K562 (cell line): ENCODE measurements around the gene TAS2R41. TPM values are rescaled to one million over a fixed set of nuclear protein-coding genes. Genes with fewer than 3 reads are reported as not detected.
A peak's percentile ranks its signal among the peaks of the same experiment; 100 is the strongest.

Experiments used
- BHLHE40 ChIP-seq: IDR thresholded peaks from 2 replicates; pipeline ENCODE4 v1.6.1; 2011; ENCODE audit warnings: low read length, improper control_type of control experiment
- CLOCK ChIP-seq: fragments of 250-450 bp; sonication (Bioruptor Pico); IDR thresholded peaks from 2 replicates; pipeline ENCODE4 v1.4.0; 2020; ENCODE audit warnings: mild to moderate bottlenecking, moderate library complexity, borderline replicate concordance
- EHMT2 ChIP-seq: fragments of 450-650 bp; IDR thresholded peaks from 2 replicates; pipeline ENCODE4 v1.6.1; 2018; ENCODE audit warnings: antibody characterized with exemption
- FOXJ2 ChIP-seq: fragments of 200-800 bp; sonication (Bioruptor generic); IDR thresholded peaks from 2 replicates; pipeline ENCODE4 v1.6.1; 2016; ENCODE audit warnings: missing genetic modification characterization, missing compliant biosample characterization
- GATAD2A ChIP-seq: fragments of 450-650 bp; IDR thresholded peaks from 2 replicates; pipeline ENCODE4 v1.6.1; 2017
- ILK ChIP-seq: fragments of 450-650 bp; IDR thresholded peaks from 2 replicates; pipeline ENCODE4 v1.6.1; 2016; ENCODE audit warnings: missing genetic modification characterization, low read depth, mild to moderate bottlenecking, missing compliant biosample characterization, moderate library complexity, borderline replicate concordance
- JUN ChIP-seq, 2 experiments: sonication (generic) in 1 of 2; formaldehyde crosslinking in 1 of 2; IDR thresholded peaks; 2 replicates each; pipeline versions ENCODE4 v1.6.1 to v1.8.0; 2012 to 2022; ENCODE audit warnings: borderline replicate concordance in 2 of 2, mild to moderate bottlenecking in 2 of 2, improper control_type of control experiment in 1 of 2, low read depth in 1 of 2, low read length in 1 of 2, missing genetic modification reagents in 1 of 2
- KAT2B ChIP-seq: IDR thresholded peaks from one replicate; pipeline ENCODE4 v1.6.1; 2012; ENCODE audit warnings: low read depth, mild to moderate bottlenecking, control low read depth, inconsistent platforms, low read length, moderate library complexity
- KDM2B ChIP-seq: fragments of 250-450 bp; sonication (Bioruptor Pico); IDR thresholded peaks from 2 replicates; pipeline ENCODE4 v1.8.0; 2021; ENCODE audit warnings: mild to moderate bottlenecking, moderate library complexity
- MCM7 ChIP-seq, 2 experiments: fragments of 450-650 bp; IDR thresholded peaks; 2 replicates each; pipeline ENCODE4 v1.6.1; 2016 to 2018
- NCOA6 ChIP-seq: fragments of 450-650 bp; IDR thresholded peaks from 2 replicates; pipeline ENCODE4 v1.6.1; 2017; ENCODE audit warnings: mild to moderate bottlenecking
- PBX2 ChIP-seq, 2 experiments: IDR thresholded peaks in 1 of 2; conservative IDR thresholded peaks in 1 of 2; 2 replicates each; pipeline ENCODE4 v1.6.1; 2016; ENCODE audit warnings: low read depth in 2 of 2, mild to moderate bottlenecking in 1 of 2, missing compliant biosample characterization in 1 of 2, missing genetic modification characterization in 1 of 2, moderate library complexity in 1 of 2
- RAD51 ChIP-seq: fragments of 450-650 bp; IDR thresholded peaks from 2 replicates; pipeline ENCODE4 v1.7.1; 2016; ENCODE audit warnings: low read depth, mild to moderate bottlenecking, borderline replicate concordance
- SAFB2 ChIP-seq: fragments of 200-400 bp; formaldehyde crosslinking; IDR thresholded peaks from 2 replicates; pipeline ENCODE4 v1.6.1; 2018; ENCODE audit warnings: borderline replicate concordance, low read length, low read depth, moderate library complexity; ENCODE audit not compliant: severe bottlenecking
- SIN3A ChIP-seq, 2 experiments: fragments of 150-350 bp in 1 of 2; IDR thresholded peaks; 2 replicates each; pipeline ENCODE4 v1.6.1; 2011 to 2016; ENCODE audit warnings: borderline replicate concordance in 2 of 2, low read depth in 2 of 2, low read length in 2 of 2, mild to moderate bottlenecking in 2 of 2, moderate library complexity in 2 of 2; ENCODE audit not compliant: control insufficient read depth in 1 of 2
- SREBF2 ChIP-seq: sonication (generic); formaldehyde crosslinking; IDR thresholded peaks from 2 replicates; pipeline ENCODE4 v1.4.0; 2020; ENCODE audit warnings: mild to moderate bottlenecking, missing genetic modification reagents
- ZFP1 ChIP-seq: fragments of 450-650 bp; formaldehyde crosslinking; IDR thresholded peaks from 2 replicates; pipeline ENCODE4 v1.4.0; 2020; ENCODE audit warnings: mild to moderate bottlenecking, mixed read lengths
- ZNF263 ChIP-seq: sonication (generic); formaldehyde crosslinking; IDR thresholded peaks from 2 replicates; pipeline ENCODE4 v1.8.0; 2022; ENCODE audit warnings: mild to moderate bottlenecking, missing genetic modification reagents, borderline replicate concordance
- ZNF384 ChIP-seq: IDR thresholded peaks from 2 replicates; pipeline ENCODE4 v1.6.1; 2012; ENCODE audit warnings: low read depth, low read length, improper control_type of control experiment
- ZNF561 ChIP-seq: fragments of 450-650 bp; formaldehyde crosslinking; conservative IDR thresholded peaks from 2 replicates; pipeline ENCODE4 v1.4.0; 2020; ENCODE audit warnings: mild to moderate bottlenecking, moderate library complexity
- ZNF766 ChIP-seq: fragments of 200-800 bp; sonication (Bioruptor generic); conservative IDR thresholded peaks from 2 replicates; pipeline ENCODE4 v1.6.1; 2016; ENCODE audit warnings: missing genetic modification characterization, missing compliant biosample characterization
- ZNF780A ChIP-seq: fragments of 250-450 bp; sonication (Bioruptor Pico); IDR thresholded peaks from 2 replicates; pipeline ENCODE4 v1.5.0; 2021; ENCODE audit warnings: mild to moderate bottlenecking
- polyA plus RNA-seq, 8 experiments: library from polyadenylated mRNA; depleted of rRNA in 4 of 8; stranded (reverse) in 5 of 8; unstranded in 3 of 8; fragments of >200 nt; fragmentation: Nextera tagmentation in 2 of 8; fragmentation: Illumina TruSeq in 1 of 8; extraction: Ambion mirVana in 2 of 8; extraction: Trizol in 1 of 8; gene quantifications; 2 replicates each; pipeline versions ENCODE4 v1.2.1 to v1.2.3, GENCODE V29; 2011 to 2014; ENCODE audit warnings: inconsistent platforms in 1 of 8, missing spikeins in 1 of 8
- total RNA-seq, 7 experiments: library from RNA; depleted of rRNA in 6 of 7; stranded (reverse); fragments of >200 nt in 6 of 7; fragmentation: Illumina TruSeq in 2 of 7; extraction: Trizol in 2 of 7; gene quantifications; 2 replicates each; pipeline versions ENCODE4 v1.2.1 to v1.2.3, GENCODE V29; 2011 to 2021; ENCODE audit warnings: low replicate concordance in 1 of 7

Gene TAS2R41
- total and polyA plus RNA-seq, 9 of the 15 experiments (the other 6 are each of a cell fraction or from before 2014, with no cell fraction given), result not detected

- TF ChIP-seq CLOCK (CRISPR knock-in tag), result no peak
- no peak for TF ChIP-seq SAFB2
- no peak for TF ChIP-seq ZNF561 (CRISPR knock-in tag)
- no peak for TF ChIP-seq RAD51
- no peak for TF ChIP-seq ZNF780A
- 0 out of 2 replicates have a peak, but pooled peaks have one; percentile 26 for TF ChIP-seq BHLHE40
- TF ChIP-seq MCM7 (IDR thresholded peaks at IDR 0.05), result no peak
- TF ChIP-seq ILK (tag), result no peak
- TF ChIP-seq ZFP1 (CRISPR knock-in tag), result no peak
- peak; percentile 97 for TF ChIP-seq JUN (IDR thresholded peaks at IDR 0.05; ENCODE audit: borderline replicate concordance, low read depth, low read length)
- no peak for TF ChIP-seq JUN (CRISPR knock-in tag; IDR thresholded peaks at IDR 0.05; ENCODE audit: borderline replicate concordance)
- TF ChIP-seq ZNF384, result no peak
- no peak for TF ChIP-seq SREBF2
- TF ChIP-seq NCOA6, result no peak
- no peak for TF ChIP-seq ZNF263 (CRISPR knock-in tag)
- TF ChIP-seq KAT2B, result no peak
- no peak for TF ChIP-seq ZNF766 (CRISPR knock-in tag)
- no peak for TF ChIP-seq FOXJ2 (tag)
- no peak for TF ChIP-seq PBX2 (CRISPR knock-in tag; IDR thresholded peaks at IDR 0.05; ENCODE audit: low read depth)
- peak; percentile 80 for TF ChIP-seq PBX2 (tag; conservative IDR thresholded peaks at IDR 0.05; ENCODE audit: low read depth)
- TF ChIP-seq GATAD2A, result peak; percentile 84
- peak; percentile 41; the same call in 1 of the 2 replicates for TF ChIP-seq EHMT2
- TF ChIP-seq KDM2B, result no peak
- no peak for TF ChIP-seq SIN3A (IDR thresholded peaks at IDR 0.05; ENCODE audit: borderline replicate concordance in 2 of 2, control insufficient read depth in 1 of 2, low read depth in 2 of 2, low read length in 2 of 2)
These were observed 14.4 kb downstream of the TAS2R41 start (continued) for GRCh38 chr7:143492043-143492471.
